ENCODE measurements around the gene DBNL. TPM values are rescaled to one million over a fixed set of nuclear protein-coding genes. Genes with fewer than 3 reads are reported as not detected.

Gene DBNL
- total RNA-seq, 1 experiment from 2014 or later = 85.5 TPM

- H3K27me3 Mint-ChIP-seq (ENCODE audit: insufficient read depth, unreplicated experiment) = no peaks in the 10 kb centered on the region
- no peak for TF ChIP-seq CTCF (IDR thresholded peaks at IDR 0.05; ENCODE audit: insufficient read depth in 1 of 2, low read depth in 1 of 2, low read length in 1 of 2, severe bottlenecking in 1 of 2, unreplicated experiment in 1 of 2)
- Histone ChIP-seq H3K9me3 (no peaks in the 10 kb centered on the region), H3K4me1 (no peaks in the 10 kb centered on the region; the same call in 1 of the 2 replicates), H3K27me3 (replicated peaks; ENCODE audit: control insufficient read depth, insufficient read depth, low read length) (no peaks in the 10 kb centered on the region; the same call in 1 of the 2 replicates), H3K36me3 (ENCODE audit: control insufficient read depth, insufficient read depth, low read length) (no peaks in the 10 kb centered on the region), H3K4me3 (ENCODE audit: low read depth, low read length) (no peak overlapping the region)
- H3K27ac Mint-ChIP-seq (ENCODE audit: unreplicated experiment) = no peak overlapping the region
- peaks cover 6% of the 10 kb centered on the region for H3K36me3 Mint-ChIP-seq (ENCODE audit: insufficient read depth, unreplicated experiment)
- intact Hi-C loops (cut with micrococcal nuclease; ENCODE audit: unreplicated experiment) = no loop called here
- CTCF ChIA-PET = no interaction called here
- no peaks in the 10 kb centered on the region for H3K4me1 Mint-ChIP-seq (ENCODE audit: low read depth, unreplicated experiment)
- no peak for DNase-seq
- H3K4me3 Mint-ChIP-seq (ENCODE audit: unreplicated experiment) = no peak overlapping the region
- H3K9me3 Mint-ChIP-seq (ENCODE audit: unreplicated experiment) = no peaks in the 10 kb centered on the region
- no TSS peak for BruUV-seq (replicated peaks)
- POLR2A ChIA-PET = no interaction called here
These were observed 59.0 kb downstream of the DBNL start for GRCh38 chr7:44103566-44103922.

- H3K27ac Mint-ChIP-seq (ENCODE audit: unreplicated experiment) = no peak within 1 kb of the TSS
- CTCF ChIA-PET = no interaction called here
- no peaks in the 10 kb centered on the region for H3K36me3 ChIP-seq (ENCODE audit: control insufficient read depth, insufficient read depth, low read length)
- H3K4me3 Mint-ChIP-seq (ENCODE audit: unreplicated experiment) = no peak within 1 kb of the TSS
- POLR2A ChIA-PET = no interaction called here
- H3K9me3 ChIP-seq = no peaks in the 10 kb centered on the region
- H3K36me3 Mint-ChIP-seq (ENCODE audit: insufficient read depth, unreplicated experiment) = peaks cover 6% of the 10 kb centered on the region
- no TSS peak for BruUV-seq (replicated peaks)
- no peak for TF ChIP-seq CTCF (IDR thresholded peaks at IDR 0.05; ENCODE audit: insufficient read depth in 1 of 2, low read depth in 1 of 2, low read length in 1 of 2, severe bottlenecking in 1 of 2, unreplicated experiment in 1 of 2)
- no peaks in the 10 kb centered on the region; the same call in 1 of the 2 replicates for H3K27me3 ChIP-seq (replicated peaks; ENCODE audit: control insufficient read depth, insufficient read depth, low read length)
- H3K27me3 Mint-ChIP-seq (ENCODE audit: insufficient read depth, unreplicated experiment) = no peaks in the 10 kb centered on the region
- no peaks in the 10 kb centered on the region; the same call in 1 of the 2 replicates for H3K4me1 ChIP-seq
- DNase-seq = no peak
- H3K9me3 Mint-ChIP-seq (ENCODE audit: unreplicated experiment) = no peaks in the 10 kb centered on the region
- intact Hi-C loops (cut with micrococcal nuclease; ENCODE audit: unreplicated experiment) = no loop called here
- H3K4me1 Mint-ChIP-seq (ENCODE audit: low read depth, unreplicated experiment) = no peaks in the 10 kb centered on the region
- H3K4me3 ChIP-seq (ENCODE audit: low read depth, low read length) = no peak within 1 kb of the TSS
These were observed 59.7 kb downstream of the DBNL start, which contains the start of gene AEBP1 for GRCh38 chr7:44103923-44104859. Gene AEBP1 (plus strand): TSS chr7:44104345. CDS start chr7:44104666, 321 bp downstream.

GRCh38 chr7:44104860-44105771 is 60.6 kb downstream of the DBNL start:
- H3K27me3 Mint-ChIP-seq (ENCODE audit: insufficient read depth, unreplicated experiment) = no peaks in the 10 kb centered on the region
- Histone ChIP-seq H3K27me3 (replicated peaks; ENCODE audit: control insufficient read depth, insufficient read depth, low read length) (no peaks in the 10 kb centered on the region; the same call in 1 of the 2 replicates), H3K4me3 (ENCODE audit: low read depth, low read length) (no peak overlapping the region), H3K4me1 (no peaks in the 10 kb centered on the region; the same call in 1 of the 2 replicates), H3K9me3 (no peaks in the 10 kb centered on the region), H3K36me3 (ENCODE audit: control insufficient read depth, insufficient read depth, low read length) (no peaks in the 10 kb centered on the region)
- no peak for TF ChIP-seq CTCF (IDR thresholded peaks at IDR 0.05; ENCODE audit: insufficient read depth in 1 of 2, low read depth in 1 of 2, low read length in 1 of 2, severe bottlenecking in 1 of 2, unreplicated experiment in 1 of 2)
- H3K4me3 Mint-ChIP-seq (ENCODE audit: unreplicated experiment) = no peak overlapping the region
- ChIA-PET CTCF (no interaction called here), POLR2A (no interaction called here)
- H3K9me3 Mint-ChIP-seq (ENCODE audit: unreplicated experiment) = no peaks in the 10 kb centered on the region
- H3K4me1 Mint-ChIP-seq (ENCODE audit: low read depth, unreplicated experiment) = no peaks in the 10 kb centered on the region
- no peak overlapping the region for H3K27ac Mint-ChIP-seq (ENCODE audit: unreplicated experiment)
- no peak for DNase-seq
- intact Hi-C loops (cut with micrococcal nuclease; ENCODE audit: unreplicated experiment) = no loop called here
- BruUV-seq (replicated peaks) = no TSS peak
- H3K36me3 Mint-ChIP-seq (ENCODE audit: insufficient read depth, unreplicated experiment) = peaks cover 6% of the 10 kb centered on the region
